Activated T-helper 1 cell treated with Interleukin-2 at 50 U/mL for 16 hours (primary cell): ENCODE data around the gene PTPRN2.

Experiments
- DNase-seq: peaks from one replicate; pipeline ENCODE4 v3.0.0-alpha.2; 2020; ENCODE audit warnings: low read depth

PTPRN2 gene

DNA sequence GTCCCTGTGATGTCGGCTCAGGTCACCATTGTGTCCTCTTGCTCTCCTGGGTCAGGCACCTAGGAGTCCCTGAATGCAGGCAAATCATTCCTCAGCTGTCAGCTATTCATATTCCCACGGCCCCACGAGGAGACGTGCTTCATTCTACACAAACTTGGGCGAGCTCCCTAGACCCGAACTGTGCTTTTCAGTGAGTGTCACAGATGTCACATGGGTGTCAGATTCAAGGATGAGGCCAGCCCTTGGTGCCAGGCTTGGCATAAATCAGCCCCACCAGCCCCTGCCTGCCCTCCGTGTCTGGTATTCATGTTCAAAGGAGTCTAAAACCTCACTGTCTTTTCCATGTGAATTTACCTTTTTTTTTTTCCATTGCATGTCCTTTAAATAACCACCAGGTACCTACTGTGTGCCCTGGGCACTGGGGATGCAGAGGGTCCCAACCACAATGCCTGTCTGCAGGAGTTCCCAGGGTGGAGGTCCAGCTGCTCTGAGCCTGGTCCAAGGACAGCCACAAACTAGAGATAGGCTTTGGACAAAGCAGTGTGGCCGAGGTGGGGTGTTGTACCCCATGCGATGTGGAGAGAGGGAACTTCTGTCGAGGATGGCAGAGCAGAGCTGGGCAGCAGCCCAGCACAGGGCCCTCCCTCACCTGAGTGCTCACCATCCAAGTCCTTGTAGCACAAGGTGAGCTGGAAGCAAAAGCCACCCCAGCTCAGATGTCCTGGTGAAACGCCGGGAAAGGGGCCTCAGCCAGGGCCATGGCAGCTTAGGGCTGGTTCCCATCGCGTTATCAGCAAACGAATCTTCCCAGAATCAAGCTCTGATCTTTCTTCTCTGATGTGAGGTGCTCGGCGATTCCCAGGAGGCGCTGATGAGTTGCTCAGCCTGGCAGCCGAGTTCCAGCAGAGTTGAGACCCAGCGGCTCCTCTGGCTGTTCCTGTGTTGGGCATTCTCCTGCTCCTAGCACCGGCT lies 611.9 kb downstream of the PTPRN2 start:
- no peak for DNase-seq

DNA sequence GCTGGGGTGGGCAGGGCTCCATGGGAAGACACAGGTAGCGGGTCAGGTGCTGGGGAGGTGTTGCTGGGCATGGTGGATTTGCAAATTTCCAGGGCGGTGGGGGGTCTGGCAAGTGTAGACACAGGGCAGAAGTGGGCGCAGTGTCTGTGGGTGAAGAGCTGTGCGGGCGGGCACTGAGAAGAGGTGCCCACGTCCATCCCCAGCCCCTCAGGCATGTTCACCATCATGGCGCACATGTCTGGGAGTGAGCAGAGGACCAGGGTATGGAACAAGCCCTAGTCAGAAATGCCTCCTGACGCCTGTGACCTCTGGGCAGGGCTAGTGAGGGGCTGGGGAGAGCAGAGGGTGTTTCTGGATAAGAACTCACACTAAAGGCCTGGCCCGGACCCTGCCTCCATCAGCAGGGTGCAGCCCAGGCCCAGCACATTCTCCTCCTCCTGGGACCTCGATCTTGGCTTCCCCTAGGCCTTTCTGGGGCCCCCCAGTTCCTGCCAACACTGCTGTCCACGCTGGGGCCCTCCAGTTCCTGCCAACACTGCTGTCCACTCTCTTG lies 612.9 kb downstream of the PTPRN2 start:
- DNase-seq = no peak

DNA sequence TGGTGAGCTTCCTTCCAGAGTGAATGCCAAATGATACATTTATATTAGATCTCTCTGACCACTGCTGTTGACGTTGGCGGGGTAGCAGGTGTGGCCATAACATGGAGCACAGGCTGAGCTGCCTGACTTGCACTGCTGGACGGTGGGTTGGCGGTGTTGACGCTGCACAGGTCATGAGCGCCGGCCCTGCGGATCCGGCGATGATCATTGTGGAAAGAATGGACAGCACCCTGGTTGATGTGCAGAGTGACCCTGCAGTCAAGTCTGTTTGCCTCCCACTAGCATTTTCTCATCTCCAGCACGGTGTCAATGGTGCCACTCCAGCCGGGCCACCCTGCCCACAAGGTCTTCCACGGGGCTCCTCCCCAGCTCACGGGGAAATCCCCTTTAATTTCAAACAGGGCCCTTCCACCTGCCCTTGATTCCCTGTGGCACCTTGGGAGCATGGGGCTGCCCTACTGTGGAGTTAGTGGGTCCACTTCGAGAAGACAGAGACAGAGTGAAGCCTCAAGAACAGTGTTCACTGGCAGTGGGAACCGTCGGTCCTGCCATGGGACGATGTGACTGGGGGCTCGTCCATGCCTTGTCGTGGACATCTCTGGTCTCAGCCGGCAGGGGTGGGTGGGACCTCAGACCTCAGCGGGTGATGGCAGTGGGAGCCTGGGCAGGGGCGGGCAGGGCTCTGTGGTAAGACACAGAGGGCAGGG lies 613.5 kb downstream of the PTPRN2 start:
- no peak for DNase-seq

DNA sequence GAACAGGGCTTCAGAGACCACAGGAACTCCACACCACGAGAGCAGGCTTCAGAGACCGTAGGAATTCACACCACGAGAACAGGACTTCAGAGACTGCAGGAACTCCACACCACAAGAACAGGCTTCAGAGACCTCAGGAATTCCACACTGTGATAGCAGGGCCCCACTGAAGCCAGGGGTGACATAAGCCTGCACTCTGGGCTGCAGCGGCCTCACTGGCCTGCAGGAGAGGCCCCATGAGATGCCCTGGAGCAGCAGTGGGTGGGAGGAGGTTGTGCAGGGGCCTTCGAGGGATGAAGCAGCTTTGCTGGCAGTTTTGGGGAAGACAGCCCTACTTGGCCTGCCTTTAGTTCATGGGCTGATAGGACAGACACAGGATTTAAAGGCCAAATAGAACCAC lies 614.7 kb downstream of the PTPRN2 start:
- no peak for DNase-seq

DNA sequence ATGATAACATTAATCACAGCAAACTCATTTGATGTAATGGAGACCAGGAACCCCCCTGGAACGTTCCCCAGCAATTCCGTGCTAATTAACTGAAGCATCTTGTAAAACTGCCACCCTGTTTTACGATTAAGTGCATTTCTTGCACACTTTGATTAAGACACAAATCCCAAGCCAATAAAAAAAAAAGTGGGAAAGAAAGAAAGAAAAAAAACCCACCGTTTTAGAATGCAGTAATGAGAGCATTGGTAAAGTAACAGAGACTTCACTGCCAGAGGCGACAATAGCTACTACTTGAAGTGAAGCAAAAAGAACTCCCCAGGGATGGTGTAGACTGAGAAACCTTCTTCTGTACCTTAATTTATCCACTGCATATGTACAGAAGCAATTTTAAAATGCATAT lies 616.1 kb downstream of the PTPRN2 start:
- DNase-seq = no peak

DNA sequence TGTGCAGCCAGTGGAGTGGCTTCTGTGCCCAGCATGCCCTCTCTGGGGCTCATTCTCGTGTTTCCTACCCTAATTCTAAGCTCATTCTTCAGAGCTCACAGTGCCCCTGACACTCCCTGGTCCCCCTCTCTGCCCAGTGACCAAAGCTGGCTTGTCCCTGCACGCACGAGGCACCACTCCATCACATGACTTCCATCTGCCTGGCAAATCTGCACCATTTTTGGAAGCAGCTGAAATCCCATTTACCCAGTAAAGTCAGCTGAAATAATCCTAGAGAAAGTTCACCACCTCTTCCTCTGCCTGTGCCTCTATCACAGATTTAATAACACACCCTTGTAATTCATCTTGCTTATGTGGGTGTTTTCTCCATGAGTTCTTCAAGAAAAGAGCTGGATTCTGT lies 616.9 kb downstream of the PTPRN2 start:
- DNase-seq = no peak

DNA sequence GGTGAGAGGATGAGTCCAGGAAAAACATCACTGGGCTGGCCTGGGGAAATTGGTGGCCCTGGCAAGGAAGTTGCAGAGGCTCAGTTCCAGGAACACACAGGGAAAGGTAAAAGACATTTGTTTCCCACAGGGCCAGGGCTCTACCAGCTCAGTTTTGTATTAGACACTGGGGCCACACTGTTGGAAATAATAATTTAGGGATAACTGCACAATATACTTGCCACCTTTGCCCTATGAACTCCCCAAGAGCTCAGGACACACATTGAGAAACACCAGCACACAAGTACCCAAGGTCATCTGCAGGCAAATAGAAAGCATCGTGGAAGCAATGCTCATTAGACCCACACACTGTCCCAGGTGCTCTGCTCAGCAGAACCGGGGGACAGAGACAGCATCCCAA lies 617.6 kb downstream of the PTPRN2 start:
- no peak for DNase-seq

DNA sequence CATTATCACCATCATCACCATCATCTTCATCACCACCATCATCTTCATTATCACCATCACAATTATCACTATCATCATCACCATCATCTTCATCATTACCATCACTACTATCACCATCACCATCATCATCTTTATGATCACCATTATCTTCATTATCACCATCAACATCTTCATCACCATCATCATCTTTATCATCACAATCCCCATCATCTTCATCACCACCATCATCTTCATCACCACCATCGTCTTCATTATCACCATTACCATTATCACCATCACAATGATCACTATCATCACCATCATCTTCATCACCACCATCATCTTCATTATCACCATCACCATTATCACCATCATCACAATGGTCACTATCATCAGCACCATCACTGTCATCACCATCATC lies 621.1 kb downstream of the PTPRN2 start:
- DNase-seq = no peak

DNA sequence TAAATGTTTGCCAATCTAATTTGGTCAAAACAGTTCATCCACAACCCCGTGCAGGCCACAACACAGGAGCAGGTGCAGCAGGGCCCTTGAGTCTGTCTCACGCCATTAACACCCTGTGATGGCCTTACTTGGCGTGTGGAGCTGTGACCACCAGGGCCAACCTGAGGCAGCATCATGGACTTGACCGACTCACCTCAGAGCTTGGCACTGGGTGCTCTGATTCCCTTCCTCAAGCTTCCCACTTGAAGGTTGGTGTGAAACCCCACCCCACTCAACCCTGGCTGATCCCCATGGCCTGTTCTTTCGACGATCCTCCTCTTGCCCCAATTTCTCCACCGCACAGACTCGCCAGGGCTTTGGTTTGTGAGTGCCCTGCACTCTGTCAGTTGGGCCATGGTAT lies 623.1 kb downstream of the PTPRN2 start:
- no peak for DNase-seq

DNA sequence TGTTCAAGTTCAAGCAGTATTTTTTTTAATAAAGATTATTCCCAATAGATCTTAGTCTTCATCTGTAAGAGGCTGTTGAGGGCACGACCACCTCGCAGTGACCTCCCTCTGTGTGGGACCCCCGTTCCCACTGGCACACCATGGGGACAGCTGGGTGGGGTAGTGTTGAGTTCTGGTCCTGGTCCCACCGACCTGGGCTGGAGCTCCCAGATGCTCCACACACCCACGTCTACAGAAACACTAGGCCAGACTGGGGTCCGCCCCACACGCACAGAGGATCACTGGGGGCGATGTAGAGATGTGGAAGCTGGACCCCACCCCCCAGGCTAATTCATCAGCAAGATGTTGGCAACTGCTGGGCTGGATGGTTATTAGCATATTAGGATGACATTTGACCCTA lies 623.6 kb downstream of the PTPRN2 start:
- DNase-seq = no peak

DNA sequence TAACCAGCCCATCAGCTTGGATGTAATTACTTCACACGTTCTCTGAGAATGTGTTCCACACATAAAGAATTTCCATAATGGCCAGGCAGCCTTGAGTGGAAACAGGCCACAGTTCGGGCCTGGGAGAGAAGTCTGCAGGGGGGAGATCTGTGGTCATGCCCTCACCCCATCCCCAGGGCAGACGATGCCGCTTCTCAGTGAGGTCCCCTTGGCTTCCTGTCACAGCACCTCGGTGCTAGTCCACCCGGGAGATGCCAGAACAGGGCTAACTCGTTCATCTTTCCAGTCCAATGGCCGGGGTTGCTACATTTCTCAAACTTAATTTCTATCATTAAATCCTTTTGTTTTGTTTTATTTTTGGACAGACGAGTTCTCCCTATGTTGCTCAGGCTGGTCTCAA lies 624.1 kb downstream of the PTPRN2 start:
- no peak for DNase-seq

DNA sequence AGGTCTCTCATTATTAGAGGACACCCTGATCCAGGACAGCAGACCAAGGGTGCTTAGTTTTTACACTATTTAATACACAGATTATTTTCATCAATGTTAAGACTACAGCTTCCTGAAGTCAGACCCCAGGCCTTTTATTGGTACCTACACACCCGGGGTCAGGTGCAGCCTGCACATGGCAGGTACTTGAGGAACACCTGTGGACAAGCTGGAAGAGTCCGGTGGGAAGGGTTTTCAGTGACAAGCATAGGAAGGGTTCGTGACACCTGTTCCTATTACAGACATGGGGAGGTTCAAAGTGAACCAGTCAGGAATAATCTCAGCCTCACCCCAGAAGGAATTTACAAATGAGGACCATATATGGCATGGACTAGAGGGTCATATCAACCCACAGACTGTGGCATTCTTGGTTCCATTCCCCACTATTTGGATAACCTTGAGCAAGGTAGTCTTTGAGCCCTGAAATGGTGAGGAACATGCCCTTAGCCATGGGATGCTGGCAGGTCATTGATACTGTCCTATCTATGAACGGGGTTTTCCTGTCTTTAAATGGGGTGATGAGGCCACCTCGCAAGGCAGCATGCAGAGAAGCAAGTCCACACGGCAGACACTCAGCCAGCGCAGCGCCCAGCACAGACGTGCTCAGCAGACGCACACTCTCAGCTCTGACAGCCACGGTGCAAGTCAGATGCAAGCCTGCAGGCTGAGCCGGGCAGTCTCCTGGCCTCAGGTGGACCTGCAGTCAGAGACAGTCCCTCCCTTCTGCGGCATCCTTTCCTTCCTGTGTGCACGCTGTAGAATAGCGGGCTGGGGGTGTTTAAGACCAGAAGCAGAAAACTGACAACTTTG lies 624.9 kb downstream of the PTPRN2 start:
- DNase-seq = no peak

DNA sequence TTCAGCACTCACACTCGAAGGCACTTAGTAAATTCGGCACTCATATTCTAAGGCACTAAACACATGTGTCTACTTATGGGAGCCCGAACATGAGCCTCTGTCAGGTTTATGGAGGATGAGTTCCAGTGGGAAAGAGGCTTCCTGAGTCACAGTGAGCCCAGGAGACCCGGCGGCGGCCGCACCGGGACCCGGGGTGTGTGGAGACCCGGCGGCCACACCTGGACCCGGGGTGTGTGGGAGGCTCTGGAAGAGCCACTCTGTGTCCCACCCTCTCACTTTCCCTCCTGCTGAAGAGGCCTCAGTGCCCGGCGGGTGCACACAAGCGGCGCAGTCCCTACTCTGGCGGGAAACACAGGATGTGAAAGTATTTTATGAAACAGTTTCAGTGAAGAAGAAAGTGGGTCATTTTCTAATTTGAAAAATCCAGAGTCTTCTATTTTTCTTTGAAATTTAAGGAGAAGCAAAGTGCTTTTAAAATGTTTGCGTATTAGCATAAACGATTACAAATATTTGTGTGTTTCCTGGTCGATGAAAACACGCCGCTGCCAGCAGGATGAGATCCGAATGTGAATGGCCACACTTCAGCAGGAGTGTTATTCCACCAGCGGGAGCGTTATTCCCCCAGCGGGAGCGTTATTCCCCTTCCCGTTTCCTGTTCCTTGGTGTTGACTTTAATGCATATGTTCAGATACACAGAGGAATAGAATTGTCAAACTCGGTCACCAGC lies 625.7 kb downstream of the PTPRN2 start:
- DNase-seq = no peak

DNA sequence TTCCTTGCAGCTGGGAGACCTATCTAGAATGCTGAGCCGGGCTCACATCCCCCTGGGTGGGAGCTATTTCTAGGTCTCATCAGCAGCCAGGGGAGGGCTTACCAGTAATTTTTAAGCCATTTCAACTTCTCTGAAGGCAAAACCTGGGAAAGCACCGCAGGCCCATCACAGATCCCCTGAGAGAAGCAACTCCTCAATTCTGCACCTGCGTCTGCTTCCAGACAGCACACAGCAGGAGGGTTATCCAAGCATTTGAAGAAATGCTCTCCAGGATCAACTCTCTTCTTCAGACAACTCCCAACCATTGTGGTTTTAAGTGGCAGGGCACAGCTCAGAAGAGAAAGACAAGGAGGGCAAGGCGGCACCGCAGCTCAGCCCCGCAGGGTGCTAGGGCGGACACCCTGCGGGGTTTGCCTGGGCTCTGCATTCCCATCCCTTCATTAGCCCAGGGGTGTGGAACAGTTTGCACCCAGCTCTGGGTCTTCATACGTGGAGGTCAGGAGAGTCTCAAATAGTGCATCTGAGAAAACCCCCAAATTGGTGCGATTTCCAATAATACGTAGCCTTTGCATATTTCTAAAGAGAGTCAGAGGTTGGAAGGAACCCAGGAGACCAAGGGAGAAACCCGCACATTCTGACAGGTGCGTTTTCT lies 632.1 kb downstream of the PTPRN2 start:
- DNase-seq = no peak

DNA sequence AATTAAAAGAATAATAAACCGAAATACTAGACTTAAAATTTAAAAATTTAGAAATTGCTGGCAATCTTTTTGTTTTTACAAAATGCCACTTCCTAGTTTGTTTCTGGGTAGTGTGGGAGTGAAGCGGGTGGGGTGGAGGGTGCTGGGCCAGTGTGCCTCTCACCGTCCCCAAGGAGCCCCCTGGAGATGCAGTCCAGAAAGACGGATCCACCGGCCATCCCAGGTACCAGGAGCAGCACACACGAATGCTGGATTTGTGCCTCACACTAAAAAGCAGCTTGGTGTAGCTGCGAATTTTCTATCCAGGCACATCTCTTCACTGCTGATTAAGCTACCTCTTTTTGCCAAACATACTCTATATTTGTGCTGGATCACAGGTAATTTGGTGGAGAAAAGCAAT lies 632.7 kb downstream of the PTPRN2 start:
- DNase-seq = no peak

DNA sequence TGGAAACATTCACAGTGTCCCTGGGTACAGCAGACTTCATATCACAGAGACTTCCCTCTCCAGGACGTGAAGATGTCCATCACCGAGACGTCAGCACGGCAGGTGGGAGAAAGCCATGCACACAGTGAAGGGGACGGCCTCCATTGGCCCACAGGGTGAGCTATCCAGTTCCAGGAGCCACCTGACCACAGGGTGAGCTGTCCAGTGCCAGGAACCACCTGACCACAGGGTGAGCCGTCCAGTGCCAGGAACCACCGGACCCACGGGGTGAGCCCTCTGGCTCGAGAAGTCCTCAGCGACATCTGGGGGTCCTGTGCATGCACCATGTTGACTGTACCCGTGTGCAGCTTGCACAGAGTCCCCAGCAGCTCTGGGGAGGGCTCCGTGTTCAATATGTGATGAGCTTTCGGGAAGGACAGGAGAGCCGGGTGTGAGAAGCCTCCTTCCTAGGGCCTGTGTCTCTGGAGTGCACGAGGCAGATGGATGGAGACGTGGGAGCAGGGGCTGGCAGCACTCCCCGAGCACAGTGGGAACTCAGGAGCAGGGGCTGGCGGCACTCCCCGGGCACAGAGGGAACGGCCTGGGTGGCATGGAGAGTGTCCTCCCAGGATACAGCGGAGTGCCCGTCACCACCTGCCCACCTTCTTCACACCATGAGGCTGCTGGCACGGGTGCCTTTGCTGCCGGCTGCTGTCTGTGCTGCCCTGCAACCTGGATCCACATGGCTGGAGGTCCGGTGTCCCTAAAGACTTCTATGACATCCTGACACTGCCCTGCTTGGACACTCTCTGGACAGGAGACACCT lies 634.6 kb downstream of the PTPRN2 start:
- no peak for DNase-seq

DNA sequence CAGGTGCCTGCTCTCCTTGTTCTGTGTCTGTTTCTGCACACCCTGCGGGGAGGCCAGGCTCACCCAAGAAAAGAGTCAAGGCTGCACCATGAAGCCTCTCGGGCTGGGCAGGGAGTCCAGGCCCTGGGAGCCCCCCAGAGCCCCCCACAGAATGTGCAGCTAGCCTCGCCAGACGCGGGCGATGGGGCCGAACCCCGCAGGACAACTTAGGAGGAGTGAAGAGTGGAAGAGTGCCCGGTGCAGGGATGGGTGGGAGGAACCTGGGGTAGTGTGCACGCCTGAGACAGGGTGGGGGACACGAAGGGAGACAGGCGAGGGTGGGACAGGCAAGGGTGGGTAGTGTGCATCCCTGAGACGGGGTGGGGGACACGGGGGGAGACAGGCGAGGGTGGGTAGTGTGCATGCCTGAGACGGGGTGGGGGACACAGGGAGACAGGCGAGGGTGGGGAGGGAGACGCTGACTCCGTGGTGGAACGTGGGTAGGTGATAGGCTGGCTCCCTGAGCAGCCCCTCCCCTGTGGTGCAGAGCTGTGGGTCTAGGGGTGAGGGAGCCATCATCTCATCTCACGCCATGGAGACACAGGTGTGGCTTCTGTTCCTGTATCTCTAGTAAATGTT lies 635.5 kb downstream of the PTPRN2 start:
- DNase-seq = no peak

DNA sequence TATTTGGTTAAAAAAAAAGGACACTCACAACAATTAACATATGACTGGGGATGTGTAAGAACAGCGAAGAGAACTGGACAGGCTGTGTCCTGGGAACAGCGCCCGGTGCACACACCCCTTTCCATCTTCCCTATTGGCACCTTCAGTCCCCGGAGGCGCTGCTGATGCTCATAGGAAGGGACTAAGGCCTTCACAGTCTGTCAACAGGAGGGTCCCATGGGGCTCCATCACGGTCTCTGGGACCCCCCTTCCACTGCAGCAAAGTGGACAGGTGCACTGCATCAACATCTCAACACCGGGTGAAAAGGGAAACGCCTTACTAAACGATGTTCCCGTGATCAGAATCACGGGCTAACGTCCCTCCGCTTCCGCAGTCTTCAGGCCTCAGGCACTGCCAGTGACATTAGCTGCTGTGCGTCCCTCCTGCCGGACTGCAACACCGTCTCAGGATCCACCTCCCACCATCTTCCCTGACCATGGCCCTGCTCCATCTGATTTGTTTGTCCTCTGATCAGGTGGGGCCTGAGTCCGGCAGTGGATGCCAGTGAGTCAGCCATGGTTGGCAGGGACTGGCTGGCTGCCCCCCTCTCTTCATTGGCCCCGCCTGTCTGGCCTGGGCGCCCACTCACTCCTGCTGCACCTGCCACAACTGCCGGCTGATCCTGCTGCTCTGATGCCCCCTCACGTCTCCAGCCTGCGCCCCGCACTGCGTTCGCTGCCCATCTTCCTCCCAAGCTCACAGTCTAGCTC lies 636.1 kb downstream of the PTPRN2 start:
- DNase-seq = no peak

DNA sequence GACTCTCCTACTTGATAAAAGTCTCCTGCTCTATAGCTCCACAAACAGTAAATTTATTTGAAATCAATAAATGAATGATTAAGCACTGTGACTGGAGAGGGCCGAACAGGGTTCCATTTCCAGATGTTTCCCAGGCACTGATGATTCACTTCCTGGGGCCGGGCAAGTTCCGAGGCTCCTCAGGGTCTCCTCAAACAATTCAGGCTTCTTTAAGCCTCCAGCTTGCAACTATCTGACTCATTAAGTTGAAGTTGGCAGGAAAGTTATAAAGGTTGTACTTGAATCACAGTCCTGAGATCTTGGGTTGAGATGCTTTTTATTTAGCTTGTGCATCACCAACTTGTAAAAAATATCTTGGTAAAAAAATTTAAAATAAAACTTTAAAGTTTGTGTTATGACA lies 637.9 kb downstream of the PTPRN2 start:
- DNase-seq = no peak
